Measurements from ENCODE around the gene C2CD4B.

Gene C2CD4B

GRCh38 chr15:62164014-62164395 is 1.1 kb downstream of the C2CD4B start:
- CTCF ChIA-PET = no interaction called here
- no peak for DNase-seq (ENCODE audit: extremely low spot score)
- POLR2A ChIA-PET = no interaction called here
- no peak for TF ChIP-seq CTCF (IDR thresholded peaks at IDR 0.05; ENCODE audit: control extremely low read depth, extremely low read depth, low read depth, missing control alignments)

GRCh38 chr15:62163397-62164013 is 1.6 kb downstream of the C2CD4B start:
- DNase-seq (ENCODE audit: extremely low spot score) = no peak
- POLR2A ChIA-PET = no interaction called here
- TF ChIP-seq CTCF (IDR thresholded peaks at IDR 0.05; ENCODE audit: control extremely low read depth, extremely low read depth, low read depth, missing control alignments) = no peak
- CTCF ChIA-PET = interaction anchor here (1.6 kb wide), 1 partner anchor 8 kb away, joined by 4 read pairs; no protein-coding TSS in a partner anchor

GRCh38 chr15:62153228-62153627 is 11.9 kb downstream of the C2CD4B start:
- POLR2A ChIA-PET = no interaction called here
- CTCF ChIA-PET = no interaction called here
- no peak for TF ChIP-seq CTCF (IDR thresholded peaks at IDR 0.05; ENCODE audit: control extremely low read depth, extremely low read depth, low read depth, missing control alignments)
- no peak for DNase-seq (ENCODE audit: extremely low spot score)

GRCh38 chr15:62150445-62150844 is 14.6 kb downstream of the C2CD4B start:
- CTCF ChIA-PET = no interaction called here

GRCh38 chr15:62149729-62150128 is 15.4 kb downstream of the C2CD4B start:
- no peak for TF ChIP-seq CTCF (IDR thresholded peaks at IDR 0.05; ENCODE audit: control extremely low read depth, extremely low read depth, low read depth, missing control alignments)
- ChIA-PET CTCF (no interaction called here), POLR2A (no interaction called here)
- DNase-seq (ENCODE audit: extremely low spot score) = no peak

More at GRCh38 chr15:62150445-62150844, 14.6 kb downstream of the C2CD4B start:
- no peak for TF ChIP-seq CTCF (IDR thresholded peaks at IDR 0.05; ENCODE audit: control extremely low read depth, extremely low read depth, low read depth, missing control alignments)
- POLR2A ChIA-PET = no interaction called here
- DNase-seq (ENCODE audit: extremely low spot score) = no peak

GRCh38 chr15:62147551-62147950 is 17.5 kb downstream of the C2CD4B start:
- no peak for TF ChIP-seq CTCF (IDR thresholded peaks at IDR 0.05; ENCODE audit: control extremely low read depth, extremely low read depth, low read depth, missing control alignments)
- ChIA-PET POLR2A (no interaction called here), CTCF (no interaction called here)
- no peak for DNase-seq (ENCODE audit: extremely low spot score)

- TF ChIP-seq CTCF (IDR thresholded peaks at IDR 0.05; ENCODE audit: control extremely low read depth, extremely low read depth, low read depth, missing control alignments) = no peak
- POLR2A ChIA-PET = no interaction called here
- CTCF ChIA-PET = no interaction called here
- DNase-seq (ENCODE audit: extremely low spot score) = no peak
These were observed 17.9 kb downstream of the C2CD4B start for GRCh38 chr15:62147149-62147548.

All from GM10248 (cell line).